Neutrophil (primary cell): ENCODE measurements around the gene ATXN7L3.

Experiments used
- H3K27ac ChIP-seq: fragments of 200-600 bp; sonication (generic); 2 replicates; pipeline ENCODE4 v1.5.1; 2016; ENCODE audit warnings: mild to moderate bottlenecking, moderate library complexity
- H3K27me3 ChIP-seq: fragments of 200-600 bp; sonication (generic); 2 replicates; pipeline ENCODE4 v1.6.0; 2016; ENCODE audit warnings: mild to moderate bottlenecking
- H3K36me3 ChIP-seq: fragments of 200-600 bp; sonication (generic); 2 replicates; pipeline ENCODE4 v1.5.1; 2017
- H3K4me1 ChIP-seq, 2 experiments: fragments of 200-600 bp in 1 of 2; sonication (generic) in 1 of 2; 1 replicate in 1 of 2; 2 replicates in 1 of 2; pipeline versions ENCODE4 v1.5.1 to v1.6.1; 2013 to 2016; ENCODE audit warnings: low read depth in 1 of 2, low read length in 1 of 2, mild to moderate bottlenecking in 1 of 2, moderate library complexity in 1 of 2; ENCODE audit not compliant: control insufficient read depth in 1 of 2, insufficient read depth in 1 of 2
- H3K4me3 ChIP-seq, 2 experiments: fragments of 200-600 bp in 1 of 2; sonication (generic) in 1 of 2; 1 replicate in 1 of 2; 2 replicates in 1 of 2; pipeline ENCODE4 v1.5.1; 2013 to 2016; ENCODE audit warnings: low read depth in 1 of 2, low read length in 1 of 2, mild to moderate bottlenecking in 1 of 2, moderate library complexity in 1 of 2
- H3K9me3 ChIP-seq: fragments of 200-600 bp; sonication (generic); 2 replicates; pipeline ENCODE4 v1.5.1; 2016
- CTCF ChIP-seq: fragments of 200-600 bp; sonication (generic); IDR thresholded peaks from 2 replicates; pipeline ENCODE4 v1.5.1; 2016; ENCODE audit warnings: antibody characterized with exemption

Gene ATXN7L3

DNA sequence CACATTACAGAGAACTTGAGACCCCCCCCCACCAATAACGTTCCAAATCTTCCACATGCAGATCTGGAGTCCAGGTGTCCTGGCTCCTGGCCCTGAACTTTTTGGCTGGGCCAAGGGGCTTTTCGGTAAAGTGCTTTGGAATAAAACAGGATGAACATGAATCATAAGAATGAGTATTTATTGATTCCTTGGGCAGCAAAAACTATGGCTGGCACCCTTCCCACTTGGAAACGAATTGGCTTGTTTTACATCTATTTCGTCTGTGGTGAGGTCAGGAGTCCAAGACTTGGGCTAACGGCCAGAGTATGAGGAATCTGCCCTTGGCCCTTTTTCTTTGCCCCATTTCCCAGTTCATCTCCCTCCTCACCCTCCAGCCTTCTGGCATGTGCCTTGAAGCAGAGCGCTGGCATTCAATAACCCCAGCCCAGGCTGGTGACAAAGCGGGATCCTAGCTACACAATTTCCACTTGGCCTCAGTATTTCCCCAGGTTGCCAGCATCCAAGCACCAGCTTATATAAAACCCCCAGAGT is 23.9 kb upstream of the ATXN7L3 start:
- peaks cover 29% of the 10 kb centered on the region for H3K27me3 ChIP-seq
- peaks cover 14 to 15% of the 10 kb centered on the region in 2 experiments for H3K4me1 ChIP-seq
- H3K36me3 ChIP-seq: no peaks in the 10 kb centered on the region
- no peak overlapping the region for H3K27ac ChIP-seq
- no peak overlapping the region for H3K4me3 ChIP-seq
- TF ChIP-seq CTCF: no peak
- H3K9me3 ChIP-seq: no peaks in the 10 kb centered on the region

DNA sequence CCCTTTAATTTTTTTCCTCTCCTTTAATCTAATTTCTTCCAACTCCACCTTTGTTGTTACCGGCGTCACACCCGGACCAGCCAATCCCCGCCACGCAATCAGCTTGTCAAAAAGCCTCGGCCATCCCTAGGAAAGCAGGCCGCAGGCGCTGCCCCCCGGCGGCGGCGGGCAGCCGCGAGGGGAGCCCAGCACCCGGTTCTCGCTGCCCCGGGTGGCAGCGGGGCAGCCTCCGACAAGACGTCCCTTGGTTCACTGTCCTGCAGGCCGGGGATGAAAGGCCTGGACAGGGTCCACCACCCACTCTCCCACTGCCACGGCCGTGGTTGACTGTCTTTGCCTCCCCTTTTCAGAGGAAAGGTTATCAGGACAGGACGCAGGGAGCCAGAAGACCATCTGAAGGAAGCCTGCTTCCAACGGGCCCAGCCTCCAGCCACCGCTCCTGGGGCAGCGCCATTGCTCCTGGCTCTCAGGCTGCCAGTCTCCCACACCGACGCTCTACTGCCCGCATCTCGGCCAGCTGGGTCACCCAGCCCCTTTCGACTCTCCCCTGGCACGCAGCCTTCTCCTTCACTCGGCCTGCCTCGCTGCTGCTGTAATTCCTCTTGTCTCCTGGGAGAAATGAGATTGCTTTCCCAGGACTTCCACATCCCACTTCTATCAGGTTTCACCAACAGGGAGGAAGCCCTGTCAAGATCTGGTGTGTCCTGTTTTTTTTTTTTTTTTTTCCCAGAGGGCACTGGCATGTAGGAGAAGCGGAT is 22.6 kb upstream of the ATXN7L3 start:
- Histone ChIP-seq H3K9me3 (no peaks in the 10 kb centered on the region), H3K4me3 (peak overlapping the region; percentile 72 to 78), H3K36me3 (peaks cover 3% of the 10 kb centered on the region), H3K27ac (peak overlapping the region; percentile 97), H3K4me1 (peaks cover 25 to 26% of the 10 kb centered on the region in 2 experiments), H3K27me3 (peaks cover 29% of the 10 kb centered on the region)
- TF ChIP-seq CTCF: no peak

DNA sequence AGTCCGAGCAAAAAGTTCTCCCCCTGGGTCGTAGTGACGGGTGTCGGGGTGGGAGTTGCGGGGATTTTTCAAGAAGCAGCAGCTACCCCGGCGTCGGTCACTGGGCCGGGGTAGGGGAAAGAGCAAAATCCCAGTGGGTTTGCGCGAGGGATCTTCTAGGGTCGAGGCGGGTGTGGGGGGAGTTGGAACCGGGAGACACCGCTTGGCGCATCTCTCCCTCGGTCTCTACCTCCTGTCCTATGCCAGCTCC is 22.1 kb upstream of the ATXN7L3 start:
- Histone ChIP-seq H3K27ac (peak overlapping the region; percentile 97), H3K36me3 (peaks cover 8% of the 10 kb centered on the region), H3K4me1 (peaks cover 29% of the 10 kb centered on the region in 2 experiments), H3K27me3 (peaks cover 29% of the 10 kb centered on the region), H3K4me3 (peak overlapping the region; percentile 72 to 78), H3K9me3 (no peaks in the 10 kb centered on the region)
- TF ChIP-seq CTCF: no peak

DNA sequence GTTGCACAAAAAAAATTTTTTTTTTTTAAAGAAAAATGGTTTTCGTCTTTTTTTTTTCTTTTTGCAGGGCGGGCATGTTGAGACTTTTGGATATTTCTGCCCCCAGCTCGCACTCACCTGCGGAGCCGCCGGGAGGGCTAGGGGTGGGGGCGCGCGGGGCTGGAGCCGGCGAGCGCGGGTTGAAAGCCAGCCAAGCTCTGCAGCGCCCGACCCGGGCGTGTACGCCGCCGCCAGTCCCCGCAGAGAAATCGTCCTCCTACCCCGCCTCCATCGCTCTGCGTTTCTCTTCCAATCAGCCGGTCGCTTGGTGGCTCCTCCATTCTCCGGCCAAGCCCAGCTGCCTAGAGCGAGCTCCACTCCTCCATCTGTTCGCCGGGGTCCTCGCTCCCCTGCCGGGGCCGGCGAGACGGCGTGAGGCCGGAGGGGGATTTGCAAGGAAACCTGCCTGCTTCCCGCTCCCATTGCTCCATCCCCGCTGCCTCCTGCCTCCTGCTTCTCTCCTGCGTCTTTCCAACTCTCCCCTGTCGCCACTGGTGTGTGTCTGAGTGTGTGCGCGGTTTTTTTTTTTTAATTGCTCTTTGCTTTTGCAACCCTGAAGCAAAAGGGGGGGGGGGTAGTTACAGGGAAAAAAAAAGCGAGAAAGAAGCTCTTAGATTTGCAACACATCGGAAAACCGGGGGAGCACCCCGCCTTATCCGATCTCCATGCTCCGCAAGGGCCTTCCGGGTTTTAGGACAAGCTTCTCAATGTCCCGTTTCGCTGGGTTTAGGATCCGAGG is 21.6 kb upstream of the ATXN7L3 start:
- Histone ChIP-seq H3K4me1 (peaks cover 32 to 35% of the 10 kb centered on the region in 2 experiments), H3K27ac (peak overlapping the region; percentile 97), H3K36me3 (peaks cover 13% of the 10 kb centered on the region), H3K4me3 (peak overlapping the region; percentile 72 to 78), H3K27me3 (peaks cover 29% of the 10 kb centered on the region), H3K9me3 (no peaks in the 10 kb centered on the region)
- no peak for TF ChIP-seq CTCF

- Histone ChIP-seq H3K4me1 (peaks cover 32 to 38% of the 10 kb centered on the region in 2 experiments), H3K27ac (peak overlapping the region; percentile 97), H3K9me3 (no peaks in the 10 kb centered on the region), H3K27me3 (peaks cover 29% of the 10 kb centered on the region), H3K4me3 (peak overlapping the region; percentile 72 to 78), H3K36me3 (peaks cover 21% of the 10 kb centered on the region)
- TF ChIP-seq CTCF: no peak
These were observed 20.8 kb upstream of the ATXN7L3 start for GRCh38 chr17:44220213-44221083.
